Caco-2 (cell line): Measurements from ENCODE around the gene LRRC75B. TPM values are rescaled to one million over a fixed set of nuclear protein-coding genes. Genes with fewer than 3 reads are reported as not detected.

Experiments
- BruUV-seq: library from RNA; stranded (reverse); fragments of 400-500 nt; replicated peaks from 2 replicates; lab custom pipeline; 2021; lab: Mats Ljungman, UMichigan
- CTCF ChIA-PET: fragments of 300-600 bp; sonication (Branson Sonifier 250); formaldehyde crosslinking; loops from one replicate; lab custom pipeline; 2022; ENCODE audit warnings: antibody characterized with exemption; lab: Charles Lee
- POLR2A ChIA-PET: fragments of 300-600 bp; sonication (Branson Sonifier 250); formaldehyde crosslinking; loops from one replicate; lab custom pipeline; 2022; ENCODE audit warnings: antibody characterized with exemption; lab: Charles Lee
- DNase-seq, 2 experiments: peaks; one replicate each; pipeline versions ENCODE4 v3.0.0 to v3.0.0-alpha.2; 2020 to 2022
- H3K27me3 ChIP-seq: replicated peaks from 2 replicates; pipeline ENCODE4 v1.6.0; 2011; ENCODE audit warnings: low read length; ENCODE audit not compliant: control insufficient read depth, insufficient read depth
- H3K36me3 ChIP-seq: 2 replicates; pipeline ENCODE4 v1.5.1; 2011; ENCODE audit warnings: low read length; ENCODE audit not compliant: control insufficient read depth, insufficient read depth
- H3K4me1 ChIP-seq: fragments of 250-450 bp; sonication (Bioruptor Pico); 2 replicates; pipeline ENCODE4 v1.5.1; 2020; ENCODE audit warnings: mild to moderate bottlenecking
- H3K4me3 ChIP-seq: 2 replicates; pipeline ENCODE4 v1.5.1; 2011; ENCODE audit warnings: low read depth, mild to moderate bottlenecking, control low read depth, low read length
- H3K9me3 ChIP-seq: fragments of 250-450 bp; sonication (Bioruptor Pico); 2 replicates; pipeline ENCODE4 v1.5.1; 2020; ENCODE audit warnings: mild to moderate bottlenecking, moderate library complexity
- H3K27ac Mint-ChIP-seq: one replicate; pipeline ENCODE4 v1.8.0; 2022; ENCODE audit warnings: mixed read lengths; ENCODE audit not compliant: unreplicated experiment
- H3K27me3 Mint-ChIP-seq: one replicate; pipeline ENCODE4 v1.8.0; 2022; ENCODE audit warnings: mixed read lengths; ENCODE audit not compliant: insufficient read depth, unreplicated experiment
- H3K36me3 Mint-ChIP-seq: one replicate; pipeline ENCODE4 v1.8.0; 2022; ENCODE audit warnings: mild to moderate bottlenecking, mixed read lengths; ENCODE audit not compliant: insufficient read depth, unreplicated experiment
- H3K4me1 Mint-ChIP-seq: one replicate; pipeline ENCODE4 v1.8.0; 2022; ENCODE audit warnings: low read depth, mixed read lengths; ENCODE audit not compliant: unreplicated experiment
- H3K4me3 Mint-ChIP-seq: one replicate; pipeline ENCODE4 v1.8.0; 2022; ENCODE audit warnings: mild to moderate bottlenecking, moderate library complexity, mixed read lengths; ENCODE audit not compliant: unreplicated experiment
- H3K9me3 Mint-ChIP-seq: one replicate; pipeline ENCODE4 v1.8.0; 2022; ENCODE audit warnings: mixed read lengths; ENCODE audit not compliant: unreplicated experiment
- CTCF ChIP-seq, 2 experiments: fragments of 200-600 bp in 1 of 2; IDR thresholded peaks; 1 replicate in 1 of 2; 2 replicates in 1 of 2; pipeline versions ENCODE4 v1.5.1 to v1.8.0; 2011 to 2022; ENCODE audit warnings: antibody characterized with exemption in 1 of 2, control low read depth in 1 of 2, inconsistent platforms in 1 of 2, low read depth in 1 of 2, low read length in 1 of 2, mild to moderate bottlenecking in 1 of 2, moderate library complexity in 1 of 2; ENCODE audit not compliant: insufficient read depth in 1 of 2, severe bottlenecking in 1 of 2, unreplicated experiment in 1 of 2
- intact Hi-C: fragments of 100-400 bp; cut with micrococcal nuclease; formaldehyde crosslinking; loops from one replicate; pipeline ENCODE4 v1.10.0; 2022; ENCODE audit not compliant: unreplicated experiment
- total RNA-seq: library from RNA; stranded (reverse); gene quantifications from 2 replicates; pipeline ENCODE4 v1.2.3, GENCODE V29; 2022

LRRC75B gene
- total RNA-seq, 1 experiment from 2014 or later: 20.4 TPM

- POLR2A ChIA-PET: no interaction called here
Observed at GRCh38 chr22:24565077-24565476, 27.8 kb downstream of the LRRC75B start.

GRCh38 chr22:24564376-24565058 lies 28.4 kb downstream of the LRRC75B start:
- no peaks in the 10 kb centered on the region for H3K9me3 ChIP-seq
- H3K4me1 ChIP-seq: peaks cover 16% of the 10 kb centered on the region; the same call in 1 of the 2 replicates
- POLR2A ChIA-PET: interaction anchor here (0.9 kb wide), 1 partner anchor 14 kb away, joined by 4 read pairs; no protein-coding TSS in a partner anchor
- no peaks in the 10 kb centered on the region for H3K27me3 ChIP-seq
- no peak overlapping the region for H3K4me3 ChIP-seq
- peaks cover 6% of the 10 kb centered on the region for H3K36me3 ChIP-seq
- H3K27ac Mint-ChIP-seq: peak overlapping the region; percentile 25
- TF ChIP-seq CTCF (IDR thresholded peaks at IDR 0.05; ENCODE audit: insufficient read depth in 1 of 2, low read depth in 1 of 2, low read length in 1 of 2, severe bottlenecking in 1 of 2, unreplicated experiment in 1 of 2): no peak
- intact Hi-C loops: no loop called here
- H3K9me3 Mint-ChIP-seq: no peaks in the 10 kb centered on the region
- H3K4me3 Mint-ChIP-seq: no peak overlapping the region
- no TSS peak for BruUV-seq
- DNase-seq: no peak
- no peaks in the 10 kb centered on the region for H3K27me3 Mint-ChIP-seq
- peaks cover 14% of the 10 kb centered on the region for H3K4me1 Mint-ChIP-seq
- CTCF ChIA-PET: interaction anchor here (0.6 to 0.7 kb wide), 3 partner anchors 9 to 502 kb away, joined by 3 read pairs; partner anchors contain the start of gene SNRPD3
- peaks cover 79% of the 10 kb centered on the region for H3K36me3 Mint-ChIP-seq

More at GRCh38 chr22:24565077-24565476, 27.8 kb downstream of the LRRC75B start:
- peaks cover 14% of the 10 kb centered on the region for H3K4me1 Mint-ChIP-seq
- Histone ChIP-seq H3K4me1 (peaks cover 16% of the 10 kb centered on the region; the same call in 1 of the 2 replicates), H3K9me3 (no peaks in the 10 kb centered on the region), H3K27me3 (no peaks in the 10 kb centered on the region), H3K36me3 (peaks cover 9% of the 10 kb centered on the region), H3K4me3 (no peak overlapping the region)
- TF ChIP-seq CTCF (IDR thresholded peaks at IDR 0.05; ENCODE audit: insufficient read depth in 1 of 2, low read depth in 1 of 2, low read length in 1 of 2, severe bottlenecking in 1 of 2, unreplicated experiment in 1 of 2): no peak
- H3K9me3 Mint-ChIP-seq: no peaks in the 10 kb centered on the region
- H3K36me3 Mint-ChIP-seq: peaks cover 84% of the 10 kb centered on the region
- no peaks in the 10 kb centered on the region for H3K27me3 Mint-ChIP-seq
- CTCF ChIA-PET: interaction anchor here (0.6 kb wide), 2 partner anchors 20 to 501 kb away, joined by 3 read pairs; no protein-coding TSS in a partner anchor
- no TSS peak for BruUV-seq
- H3K4me3 Mint-ChIP-seq: no peak overlapping the region
- H3K27ac Mint-ChIP-seq: no peak overlapping the region
- intact Hi-C loops: no loop called here
- no peak for DNase-seq

GRCh38 chr22:24563246-24563645 lies 29.6 kb downstream of the LRRC75B start:
- H3K27me3 ChIP-seq: no peaks in the 10 kb centered on the region

More at GRCh38 chr22:24563246-24563645, 29.6 kb downstream of the LRRC75B start:
- no peaks in the 10 kb centered on the region for H3K9me3 Mint-ChIP-seq
- intact Hi-C loops: no loop called here
- ChIA-PET POLR2A (no interaction called here), CTCF (no interaction called here)
- no peak for TF ChIP-seq CTCF (IDR thresholded peaks at IDR 0.05; ENCODE audit: insufficient read depth in 1 of 2, low read depth in 1 of 2, low read length in 1 of 2, severe bottlenecking in 1 of 2, unreplicated experiment in 1 of 2)
- no peak overlapping the region for H3K4me3 ChIP-seq
- peaks cover 79% of the 10 kb centered on the region for H3K36me3 Mint-ChIP-seq
- H3K4me1 Mint-ChIP-seq: peaks cover 20% of the 10 kb centered on the region
- no peak overlapping the region for H3K27ac Mint-ChIP-seq
- H3K4me1 ChIP-seq: peaks cover 16% of the 10 kb centered on the region; the same call in 1 of the 2 replicates
- no peaks in the 10 kb centered on the region for H3K27me3 Mint-ChIP-seq
- H3K4me3 Mint-ChIP-seq: no peak overlapping the region
- H3K9me3 ChIP-seq: no peaks in the 10 kb centered on the region
- H3K36me3 ChIP-seq: peaks cover 7% of the 10 kb centered on the region
- no TSS peak for BruUV-seq
- DNase-seq: no peak
